Stimulated activated CD8-positive, alpha-beta memory T cell treated with anti-CD3 and anti-CD28 coated beads, Interleukin-15, amount 100 ng/mL, for 1 hour (primary cell): ENCODE results near the gene AIFM3.

Source experiments
- DNase-seq: peaks from one replicate; pipeline ENCODE4 v3.0.0-alpha.2; 2020; ENCODE audit warnings: low read depth

The AIFM3 gene

GRCh38 chr22:21026783-21027692 is 60.0 kb downstream of the AIFM3 start:
- DNase-seq = no peak

- no peak for DNase-seq
Measured at GRCh38 chr22:21028277-21029251, 61.5 kb downstream of the AIFM3 start.

- no peak for DNase-seq
Measured at GRCh38 chr22:21029486-21030025, 62.5 kb downstream of the AIFM3 start.

GRCh38 chr22:21030032-21030431 is 63.0 kb downstream of the AIFM3 start:
- no peak for DNase-seq
